Measurements from ENCODE around the gene DMRT3.

DMRT3 gene

GRCh38 chr9:935348-935965, 41.0 kb upstream of the DMRT3 start (continued):
- no peak for TF ChIP-seq ZBTB49 (tag by site-specific recombination; IDR thresholded peaks at IDR 0.05; ENCODE audit: low read depth)
- TF ChIP-seq ZNF549 (tag by site-specific recombination; IDR thresholded peaks at IDR 0.05) = no peak
- peak; percentile 58; the same call in 1 of the 2 replicates for TF ChIP-seq ZBTB44 (tag by site-specific recombination; IDR thresholded peaks at IDR 0.05)
- TF ChIP-seq ZNF596 (tag by site-specific recombination; IDR thresholded peaks at IDR 0.05) = no peak
- TF ChIP-seq KLF7 (tag by site-specific recombination; IDR thresholded peaks at IDR 0.05; ENCODE audit: borderline replicate concordance) = no peak
- no peak for TF ChIP-seq ZNF394 (tag by site-specific recombination; IDR thresholded peaks at IDR 0.05; ENCODE audit: borderline replicate concordance)
- no peak for TF ChIP-seq GLI2 (tag by site-specific recombination; IDR thresholded peaks at IDR 0.05; ENCODE audit: borderline replicate concordance, low read depth)
- no peak for TF ChIP-seq SCRT1 (tag by site-specific recombination; IDR thresholded peaks at IDR 0.05; ENCODE audit: borderline replicate concordance)
- no peak for TF ChIP-seq ZBTB7A (tag by site-specific recombination; IDR thresholded peaks at IDR 0.05; ENCODE audit: low read depth)
- TF ChIP-seq ZNF660 (tag by site-specific recombination; IDR thresholded peaks at IDR 0.05) = no peak
- TF ChIP-seq ZNF341 (tag by site-specific recombination; IDR thresholded peaks at IDR 0.05; ENCODE audit: low read depth) = no peak
- no peak for TF ChIP-seq ZNF274 (IDR thresholded peaks at IDR 0.05; ENCODE audit: low read length)
- TF ChIP-seq ZNF274 (tag by site-specific recombination; IDR thresholded peaks at IDR 0.05; ENCODE audit: borderline replicate concordance) = no peak
- TF ChIP-seq ZFP41 (tag by site-specific recombination; IDR thresholded peaks at IDR 0.05; ENCODE audit: borderline replicate concordance) = no peak
- TF ChIP-seq ZNF354C (tag by site-specific recombination; IDR thresholded peaks at IDR 0.05; ENCODE audit: borderline replicate concordance, low read depth) = no peak
- TF ChIP-seq ZNF148 (tag by site-specific recombination; IDR thresholded peaks at IDR 0.05; ENCODE audit: borderline replicate concordance) = no peak
- peak; percentile 14; the same call in 1 of the 2 replicates for TF ChIP-seq PRDM10 (tag by site-specific recombination; IDR thresholded peaks at IDR 0.05)
- no peak for TF ChIP-seq ZNF501 (tag by site-specific recombination; IDR thresholded peaks at IDR 0.05)
- no peak for TF ChIP-seq ZNF785 (tag by site-specific recombination; IDR thresholded peaks at IDR 0.05)
- no peak for TF ChIP-seq ZNF292 (tag by site-specific recombination; IDR thresholded peaks at IDR 0.05; ENCODE audit: borderline replicate concordance, low read depth)
- no peak for TF ChIP-seq SP3 (tag by site-specific recombination; IDR thresholded peaks at IDR 0.05)
- no peak for TF ChIP-seq SALL2 (tag by site-specific recombination; IDR thresholded peaks at IDR 0.05; ENCODE audit: borderline replicate concordance)
- TF ChIP-seq ZNF488 (tag by site-specific recombination; IDR thresholded peaks at IDR 0.05) = no peak
- TF ChIP-seq GFI1B (tag by site-specific recombination; IDR thresholded peaks at IDR 0.05) = peak; percentile 63; the same call in 1 of the 2 replicates
- no peak for TF ChIP-seq ZSCAN18 (tag by site-specific recombination; IDR thresholded peaks at IDR 0.05)
- TF ChIP-seq ZBTB48 (tag by site-specific recombination; IDR thresholded peaks at IDR 0.05) = no peak
- no peak for TF ChIP-seq ZNF555 (tag by site-specific recombination; conservative IDR thresholded peaks at IDR 0.05)
